WTC11 (cell line): ENCODE data around the gene SPATA31D3. TPM values are rescaled to one million over a fixed set of nuclear protein-coding genes. Genes with fewer than 3 reads are reported as not detected.
"Not testable (repeated sequence)": the region's sequence is repeated elsewhere in the genome, so short reads cannot be mapped to it uniquely, and the experiment has no call there.

Experiments used
- ATAC-seq: fragments of 200-7000 bp; cut with Tn5 transposase; 2 replicates; pipeline ENCODE4 v1.10.0; 2021; ENCODE audit warnings: mild to moderate bottlenecking, moderate library complexity
- CTCF ChIA-PET: fragments of 300-600 bp; sonication (Branson Sonifier 250); formaldehyde crosslinking; loops from one replicate; lab custom pipeline; 2021; ENCODE audit warnings: antibody characterized with exemption; lab: Charles Lee
- POLR2A ChIA-PET: fragments of 350-600 bp; sonication (Branson Sonifier 250); formaldehyde crosslinking; loops from one replicate; lab custom pipeline; 2021; ENCODE audit warnings: antibody characterized with exemption; lab: Charles Lee
- DNase-seq: peaks from one replicate; pipeline ENCODE4 v3.0.0; 2021; ENCODE audit warnings: low spot score
- H3K27ac Mint-ChIP-seq: 2 replicates; pipeline ENCODE4 v1.8.0; 2021; ENCODE audit warnings: mixed read lengths
- H3K27me3 Mint-ChIP-seq: 2 replicates; pipeline ENCODE4 v1.8.0; 2021; ENCODE audit warnings: low read depth, mild to moderate bottlenecking, moderate library complexity, mixed read lengths
- H3K36me3 Mint-ChIP-seq: 2 replicates; pipeline ENCODE4 v1.8.0; 2021; ENCODE audit warnings: mixed read lengths
- H3K4me1 Mint-ChIP-seq: 2 replicates; pipeline ENCODE4 v1.8.0; 2022; ENCODE audit warnings: mixed read lengths
- H3K4me3 Mint-ChIP-seq: 2 replicates; pipeline ENCODE4 v1.8.0; 2021; ENCODE audit warnings: mild to moderate bottlenecking, moderate library complexity, mixed read lengths
- H3K9me3 Mint-ChIP-seq: 2 replicates; pipeline ENCODE4 v1.8.0; 2021; ENCODE audit warnings: mixed read lengths
- CREB1 ChIP-seq: sonication (generic); formaldehyde crosslinking; IDR thresholded peaks from 2 replicates; pipeline ENCODE4 v1.8.0; 2023; ENCODE audit warnings: mild to moderate bottlenecking, missing genetic modification reagents
- ELF4 ChIP-seq: sonication (generic); formaldehyde crosslinking; IDR thresholded peaks from 2 replicates; pipeline ENCODE4 v1.8.1; 2022; ENCODE audit warnings: low read depth, mild to moderate bottlenecking, moderate library complexity, missing genetic modification reagents
- GRHL2 ChIP-seq: fragments of 250-450 bp; sonication (Bioruptor Pico); IDR thresholded peaks from 2 replicates; pipeline ENCODE4 v1.8.0; 2022; ENCODE audit warnings: mild to moderate bottlenecking, moderate library complexity; ENCODE audit not compliant: insufficient replicate concordance, severe bottlenecking
- KAT7 ChIP-seq: sonication (generic); formaldehyde crosslinking; IDR thresholded peaks from 2 replicates; pipeline ENCODE4 v1.8.1; 2023; ENCODE audit warnings: missing genetic modification reagents, mild to moderate bottlenecking, borderline replicate concordance
- SOX15 ChIP-seq: fragments of 250-450 bp; sonication (Bioruptor Pico); IDR thresholded peaks from 2 replicates; pipeline ENCODE4 v1.9.0; 2021; ENCODE audit warnings: mild to moderate bottlenecking
- ZNF671 ChIP-seq: fragments of 250-450 bp; sonication (Bioruptor Pico); IDR thresholded peaks from 2 replicates; pipeline ENCODE4 v1.8.0; 2021; ENCODE audit warnings: mild to moderate bottlenecking
- total RNA-seq: library from RNA; stranded (reverse); gene quantifications from 3 replicates; pipeline ENCODE4 v1.2.3, GENCODE V29; 2021
- TF ChIP-seq, protein P1 (sequence below): sonication (generic); formaldehyde crosslinking; IDR thresholded peaks from 2 replicates; pipeline ENCODE4 v1.8.0; 2022; ENCODE audit warnings: mild to moderate bottlenecking, missing genetic modification reagents
- TF ChIP-seq, protein P2 (sequence below): sonication (generic); formaldehyde crosslinking; IDR thresholded peaks from 2 replicates; pipeline ENCODE4 v1.8.1; 2022; ENCODE audit warnings: low read depth, mild to moderate bottlenecking, moderate library complexity, missing genetic modification reagents, borderline replicate concordance
- TF ChIP-seq, protein P3 (sequence below): sonication (generic); formaldehyde crosslinking; IDR thresholded peaks from 2 replicates; pipeline ENCODE4 v1.8.0; 2022; ENCODE audit warnings: missing genetic modification reagents
- TF ChIP-seq, protein P4 (sequence below): fragments of 250-450 bp; sonication (Bioruptor Pico); IDR thresholded peaks from 2 replicates; pipeline ENCODE4 v2.1.2; 2022; ENCODE audit warnings: mild to moderate bottlenecking, moderate library complexity
- TF ChIP-seq, protein P5 (sequence below): fragments of 250-450 bp; sonication (Bioruptor Pico); IDR thresholded peaks from 2 replicates; pipeline ENCODE4 v1.9.0; 2021; ENCODE audit warnings: mild to moderate bottlenecking
- TF ChIP-seq, protein P6 (sequence below): fragments of 250-450 bp; sonication (Bioruptor Pico); IDR thresholded peaks from 2 replicates; pipeline ENCODE4 v1.9.0; 2021; ENCODE audit warnings: mild to moderate bottlenecking

SPATA31D3 gene
- total RNA-seq, 1 experiment from 2014 or later = not detected

DNA sequence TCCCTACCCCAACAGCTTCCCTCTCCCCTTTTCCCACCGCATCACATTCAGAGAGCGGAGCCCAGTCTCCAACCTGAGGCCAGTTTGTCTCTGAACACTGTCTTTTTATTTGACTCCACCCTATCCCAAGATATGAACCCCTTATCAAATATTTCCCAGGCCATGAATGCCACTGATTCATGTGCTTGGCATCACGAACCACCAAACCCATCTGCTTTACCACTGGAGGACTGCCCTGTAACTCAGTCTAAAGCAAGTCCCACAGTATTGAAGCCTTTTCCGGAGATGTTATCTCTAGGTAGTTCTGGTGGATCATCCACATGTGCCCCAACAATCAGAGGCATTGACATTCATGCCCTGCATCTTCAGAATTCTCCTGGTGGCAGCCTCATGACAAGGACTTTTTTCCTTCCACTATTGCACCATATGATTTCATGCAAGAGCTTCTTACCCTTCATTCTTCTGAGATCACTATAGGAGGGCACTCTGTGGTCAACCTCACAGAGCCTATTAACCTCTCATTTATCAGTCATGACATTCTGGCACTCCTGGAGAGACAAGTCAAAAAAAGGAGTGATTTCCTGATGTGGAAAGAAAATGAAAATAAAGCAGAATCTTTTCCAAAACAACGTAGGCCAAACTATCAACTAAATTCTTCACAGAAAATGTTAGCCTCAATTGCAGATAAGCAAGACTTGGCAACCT lies 27.3 kb upstream of the SPATA31D3 start:
- Mint-ChIP-seq H3K9me3 (peaks cover 5% of the 10 kb centered on the region; the same call in 1 of the 2 replicates), H3K27ac (no peak overlapping the region), H3K27me3 (no peaks in the 10 kb centered on the region), H3K4me3 (no peak overlapping the region), H3K36me3 (no peaks in the 10 kb centered on the region), H3K4me1 (no peaks in the 10 kb centered on the region)
- ATAC-seq (no peak), DNase-seq (no peak)
- TF ChIP-seq ELF4 (CRISPR knock-in tag) (no peak), SOX15 (CRISPR knock-in tag) (no peak), CREB1 (CRISPR knock-in tag) (no peak), ZNF671 (no peak), KAT7 (CRISPR knock-in tag) (no peak), GRHL2 (CRISPR knock-in tag) (no peak)
- TF ChIP-seq, protein P1, sequence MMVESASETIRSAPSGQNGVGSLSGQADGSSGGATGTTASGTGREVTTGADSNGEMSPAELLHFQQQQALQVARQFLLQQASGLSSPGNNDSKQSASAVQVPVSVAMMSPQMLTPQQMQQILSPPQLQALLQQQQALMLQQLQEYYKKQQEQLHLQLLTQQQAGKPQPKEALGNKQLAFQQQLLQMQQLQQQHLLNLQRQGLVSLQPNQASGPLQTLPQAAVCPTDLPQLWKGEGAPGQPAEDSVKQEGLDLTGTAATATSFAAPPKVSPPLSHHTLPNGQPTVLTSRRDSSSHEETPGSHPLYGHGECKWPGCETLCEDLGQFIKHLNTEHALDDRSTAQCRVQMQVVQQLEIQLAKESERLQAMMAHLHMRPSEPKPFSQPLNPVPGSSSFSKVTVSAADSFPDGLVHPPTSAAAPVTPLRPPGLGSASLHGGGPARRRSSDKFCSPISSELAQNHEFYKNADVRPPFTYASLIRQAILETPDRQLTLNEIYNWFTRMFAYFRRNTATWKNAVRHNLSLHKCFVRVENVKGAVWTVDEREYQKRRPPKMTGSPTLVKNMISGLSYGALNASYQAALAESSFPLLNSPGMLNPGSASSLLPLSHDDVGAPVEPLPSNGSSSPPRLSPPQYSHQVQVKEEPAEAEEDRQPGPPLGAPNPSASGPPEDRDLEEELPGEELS (CRISPR knock-in tag) = no peak
- TF ChIP-seq, protein P2, sequence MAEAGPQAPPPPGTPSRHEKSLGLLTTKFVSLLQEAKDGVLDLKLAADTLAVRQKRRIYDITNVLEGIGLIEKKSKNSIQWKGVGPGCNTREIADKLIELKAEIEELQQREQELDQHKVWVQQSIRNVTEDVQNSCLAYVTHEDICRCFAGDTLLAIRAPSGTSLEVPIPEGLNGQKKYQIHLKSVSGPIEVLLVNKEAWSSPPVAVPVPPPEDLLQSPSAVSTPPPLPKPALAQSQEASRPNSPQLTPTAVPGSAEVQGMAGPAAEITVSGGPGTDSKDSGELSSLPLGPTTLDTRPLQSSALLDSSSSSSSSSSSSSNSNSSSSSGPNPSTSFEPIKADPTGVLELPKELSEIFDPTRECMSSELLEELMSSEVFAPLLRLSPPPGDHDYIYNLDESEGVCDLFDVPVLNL (CRISPR knock-in tag) = no peak
- TF ChIP-seq, protein P3, sequence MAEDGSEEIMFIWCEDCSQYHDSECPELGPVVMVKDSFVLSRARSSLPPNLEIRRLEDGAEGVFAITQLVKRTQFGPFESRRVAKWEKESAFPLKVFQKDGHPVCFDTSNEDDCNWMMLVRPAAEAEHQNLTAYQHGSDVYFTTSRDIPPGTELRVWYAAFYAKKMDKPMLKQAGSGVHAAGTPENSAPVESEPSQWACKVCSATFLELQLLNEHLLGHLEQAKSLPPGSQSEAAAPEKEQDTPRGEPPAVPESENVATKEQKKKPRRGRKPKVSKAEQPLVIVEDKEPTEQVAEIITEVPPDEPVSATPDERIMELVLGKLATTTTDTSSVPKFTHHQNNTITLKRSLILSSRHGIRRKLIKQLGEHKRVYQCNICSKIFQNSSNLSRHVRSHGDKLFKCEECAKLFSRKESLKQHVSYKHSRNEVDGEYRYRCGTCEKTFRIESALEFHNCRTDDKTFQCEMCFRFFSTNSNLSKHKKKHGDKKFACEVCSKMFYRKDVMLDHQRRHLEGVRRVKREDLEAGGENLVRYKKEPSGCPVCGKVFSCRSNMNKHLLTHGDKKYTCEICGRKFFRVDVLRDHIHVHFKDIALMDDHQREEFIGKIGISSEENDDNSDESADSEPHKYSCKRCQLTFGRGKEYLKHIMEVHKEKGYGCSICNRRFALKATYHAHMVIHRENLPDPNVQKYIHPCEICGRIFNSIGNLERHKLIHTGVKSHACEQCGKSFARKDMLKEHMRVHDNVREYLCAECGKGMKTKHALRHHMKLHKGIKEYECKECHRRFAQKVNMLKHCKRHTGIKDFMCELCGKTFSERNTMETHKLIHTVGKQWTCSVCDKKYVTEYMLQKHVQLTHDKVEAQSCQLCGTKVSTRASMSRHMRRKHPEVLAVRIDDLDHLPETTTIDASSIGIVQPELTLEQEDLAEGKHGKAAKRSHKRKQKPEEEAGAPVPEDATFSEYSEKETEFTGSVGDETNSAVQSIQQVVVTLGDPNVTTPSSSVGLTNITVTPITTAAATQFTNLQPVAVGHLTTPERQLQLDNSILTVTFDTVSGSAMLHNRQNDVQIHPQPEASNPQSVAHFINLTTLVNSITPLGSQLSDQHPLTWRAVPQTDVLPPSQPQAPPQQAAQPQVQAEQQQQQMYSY (CRISPR knock-in tag) = no peak
- TF ChIP-seq, protein P4, sequence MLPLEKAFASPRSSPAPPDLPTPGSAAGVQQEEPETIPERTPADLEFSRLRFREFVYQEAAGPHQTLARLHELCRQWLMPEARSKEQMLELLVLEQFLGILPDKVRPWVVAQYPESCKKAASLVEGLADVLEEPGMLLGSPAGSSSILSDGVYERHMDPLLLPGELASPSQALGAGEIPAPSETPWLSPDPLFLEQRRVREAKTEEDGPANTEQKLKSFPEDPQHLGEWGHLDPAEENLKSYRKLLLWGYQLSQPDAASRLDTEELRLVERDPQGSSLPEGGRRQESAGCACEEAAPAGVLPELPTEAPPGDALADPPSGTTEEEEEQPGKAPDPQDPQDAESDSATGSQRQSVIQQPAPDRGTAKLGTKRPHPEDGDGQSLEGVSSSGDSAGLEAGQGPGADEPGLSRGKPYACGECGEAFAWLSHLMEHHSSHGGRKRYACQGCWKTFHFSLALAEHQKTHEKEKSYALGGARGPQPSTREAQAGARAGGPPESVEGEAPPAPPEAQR (CRISPR knock-in tag) = no peak
- TF ChIP-seq, protein P5, sequence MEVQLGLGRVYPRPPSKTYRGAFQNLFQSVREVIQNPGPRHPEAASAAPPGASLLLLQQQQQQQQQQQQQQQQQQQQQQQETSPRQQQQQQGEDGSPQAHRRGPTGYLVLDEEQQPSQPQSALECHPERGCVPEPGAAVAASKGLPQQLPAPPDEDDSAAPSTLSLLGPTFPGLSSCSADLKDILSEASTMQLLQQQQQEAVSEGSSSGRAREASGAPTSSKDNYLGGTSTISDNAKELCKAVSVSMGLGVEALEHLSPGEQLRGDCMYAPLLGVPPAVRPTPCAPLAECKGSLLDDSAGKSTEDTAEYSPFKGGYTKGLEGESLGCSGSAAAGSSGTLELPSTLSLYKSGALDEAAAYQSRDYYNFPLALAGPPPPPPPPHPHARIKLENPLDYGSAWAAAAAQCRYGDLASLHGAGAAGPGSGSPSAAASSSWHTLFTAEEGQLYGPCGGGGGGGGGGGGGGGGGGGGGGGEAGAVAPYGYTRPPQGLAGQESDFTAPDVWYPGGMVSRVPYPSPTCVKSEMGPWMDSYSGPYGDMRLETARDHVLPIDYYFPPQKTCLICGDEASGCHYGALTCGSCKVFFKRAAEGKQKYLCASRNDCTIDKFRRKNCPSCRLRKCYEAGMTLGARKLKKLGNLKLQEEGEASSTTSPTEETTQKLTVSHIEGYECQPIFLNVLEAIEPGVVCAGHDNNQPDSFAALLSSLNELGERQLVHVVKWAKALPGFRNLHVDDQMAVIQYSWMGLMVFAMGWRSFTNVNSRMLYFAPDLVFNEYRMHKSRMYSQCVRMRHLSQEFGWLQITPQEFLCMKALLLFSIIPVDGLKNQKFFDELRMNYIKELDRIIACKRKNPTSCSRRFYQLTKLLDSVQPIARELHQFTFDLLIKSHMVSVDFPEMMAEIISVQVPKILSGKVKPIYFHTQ (CRISPR knock-in tag) = no peak
- TF ChIP-seq, protein P6, sequence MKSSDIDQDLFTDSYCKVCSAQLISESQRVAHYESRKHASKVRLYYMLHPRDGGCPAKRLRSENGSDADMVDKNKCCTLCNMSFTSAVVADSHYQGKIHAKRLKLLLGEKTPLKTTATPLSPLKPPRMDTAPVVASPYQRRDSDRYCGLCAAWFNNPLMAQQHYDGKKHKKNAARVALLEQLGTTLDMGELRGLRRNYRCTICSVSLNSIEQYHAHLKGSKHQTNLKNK (CRISPR knock-in tag) = no peak
- POLR2A ChIA-PET = no interaction called here
- CTCF ChIA-PET = no interaction called here

DNA sequence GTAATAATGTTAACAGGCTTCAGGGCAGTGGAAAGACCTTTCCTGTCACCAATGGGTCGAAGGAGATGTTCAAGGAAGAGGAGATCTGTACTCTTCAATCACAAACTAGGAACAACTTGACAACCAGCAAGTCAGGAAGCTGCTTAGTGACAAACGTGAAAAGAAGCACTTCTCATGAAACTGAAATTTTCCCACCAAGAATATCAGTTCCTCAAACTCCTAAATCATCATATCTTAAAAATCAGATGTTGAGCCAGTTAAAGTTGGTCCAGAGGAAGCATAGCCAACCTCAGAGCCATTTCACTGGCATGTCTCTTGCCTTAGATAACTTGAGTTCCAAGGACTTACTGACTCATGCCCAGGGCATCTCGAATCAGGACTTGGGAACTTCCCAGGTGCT lies 24.8 kb upstream of the SPATA31D3 start:
- ATAC-seq, CTCF ChIA-PET, H3K4me1 Mint-ChIP-seq, POLR2A ChIA-PET, H3K27ac Mint-ChIP-seq, H3K4me3 Mint-ChIP-seq, DNase-seq, H3K27me3 Mint-ChIP-seq, H3K9me3 Mint-ChIP-seq, H3K36me3 Mint-ChIP-seq: not testable (repeated sequence)

DNA sequence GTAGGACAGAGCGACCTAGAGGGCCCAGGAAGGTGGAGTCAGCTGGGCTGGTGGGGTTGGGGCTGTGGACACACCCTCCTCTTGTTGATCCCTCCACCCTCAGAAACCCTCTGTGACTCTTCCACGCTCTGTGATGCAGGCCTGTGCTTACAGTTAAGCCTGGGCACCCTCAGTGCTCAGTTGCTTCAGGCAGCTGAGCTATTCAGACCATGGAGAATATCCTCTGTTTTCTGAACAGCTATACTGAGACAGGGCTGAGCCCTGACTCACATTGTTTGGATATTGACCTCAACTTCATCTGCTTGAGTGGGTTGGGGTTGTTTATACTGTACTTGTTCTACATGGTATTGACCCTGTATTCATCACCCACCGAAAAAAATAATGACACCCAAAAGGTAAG lies 15.0 kb upstream of the SPATA31D3 start, which contains the start of gene SPATA31D4:
Gene SPATA31D4 (plus strand): TSS at position 124 of the 400 bp plus-strand sequence. CDS start 86 bp downstream, at position 210.
- H3K4me1 Mint-ChIP-seq, POLR2A ChIA-PET, CTCF ChIA-PET, DNase-seq, ATAC-seq, H3K27ac Mint-ChIP-seq, H3K36me3 Mint-ChIP-seq, H3K4me3 Mint-ChIP-seq, H3K9me3 Mint-ChIP-seq, H3K27me3 Mint-ChIP-seq: not testable (repeated sequence)

DNA sequence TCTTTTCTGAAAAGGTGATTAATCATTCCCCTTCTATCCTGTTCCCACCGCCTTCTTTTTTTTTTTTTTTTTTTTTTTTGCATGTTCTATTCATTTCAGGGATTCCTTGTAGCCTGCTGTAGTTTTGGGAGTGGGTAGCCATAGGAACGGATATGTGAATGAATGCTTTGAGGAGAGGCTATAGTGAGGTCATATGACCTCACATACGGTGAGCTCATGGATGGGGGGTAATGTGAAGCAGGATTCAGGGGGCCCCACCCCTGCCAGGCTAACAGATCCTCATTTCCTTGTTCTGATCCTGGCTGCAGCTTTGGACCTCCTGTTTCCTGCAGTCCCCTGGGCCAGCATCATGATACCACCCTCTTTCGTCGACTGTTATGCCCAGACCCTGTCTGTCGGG lies 13.2 kb upstream of the SPATA31D3 start:
- POLR2A ChIA-PET, H3K9me3 Mint-ChIP-seq, H3K4me3 Mint-ChIP-seq, DNase-seq, H3K36me3 Mint-ChIP-seq, ATAC-seq, H3K27ac Mint-ChIP-seq, H3K27me3 Mint-ChIP-seq, CTCF ChIA-PET, H3K4me1 Mint-ChIP-seq: not testable (repeated sequence)

DNA sequence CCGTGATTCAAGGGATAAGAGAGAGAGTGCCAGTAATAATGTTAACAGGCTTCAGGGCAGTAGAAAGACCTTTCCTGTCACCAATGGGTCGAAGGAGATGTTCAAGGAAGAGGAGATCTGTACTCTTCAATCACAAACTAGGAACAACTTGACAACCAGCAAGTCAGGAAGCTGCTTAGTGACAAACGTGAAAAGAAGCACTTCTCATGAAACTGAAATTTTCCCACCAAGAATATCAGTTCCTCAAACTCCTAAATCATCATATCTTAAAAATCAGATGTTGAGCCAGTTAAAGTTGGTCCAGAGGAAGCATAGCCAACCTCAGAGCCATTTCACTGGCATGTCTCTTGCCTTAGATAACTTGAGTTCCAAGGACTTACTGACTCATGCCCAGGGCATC lies 9.8 kb upstream of the SPATA31D3 start:
- ATAC-seq, H3K4me3 Mint-ChIP-seq, H3K27me3 Mint-ChIP-seq, POLR2A ChIA-PET, H3K9me3 Mint-ChIP-seq, H3K36me3 Mint-ChIP-seq, H3K27ac Mint-ChIP-seq, CTCF ChIA-PET, DNase-seq, H3K4me1 Mint-ChIP-seq: not testable (repeated sequence)
